OCI-LY3 (cell line): ENCODE measurements around the gene SUCNR1.

Experiments
- CTCF ChIP-seq: fragments of 200-600, 300-600 bp; sonication (generic); IDR thresholded peaks from 2 replicates; pipeline ENCODE4 v1.5.1; 2014; ENCODE audit warnings: antibody characterized with exemption, low read length, low read depth
- EZH2phosphoT487 ChIP-seq: fragments of 200-600 bp; shearing (Covaris generic); IDR thresholded peaks from 2 replicates; pipeline ENCODE4 v1.6.1; 2018; ENCODE audit warnings: antibody characterized with exemption, mixed run types, low read depth

GRCh38 chr3:151923901-151924300, 50.5 kb downstream of the SUCNR1 start:
- no peak for TF ChIP-seq CTCF
- TF ChIP-seq EZH2phosphoT487, result no peak
